HG02642 (cell line): ENCODE data around the gene NDUFAF5.

ENCODE experiments used
- ATAC-seq: cut with Tn5 transposase; IDR thresholded peaks from one replicate; pipeline ENCODE4 v1.9.1; 2021; ENCODE audit warnings: mild to moderate bottlenecking; ENCODE audit not compliant: unreplicated experiment, poor library complexity

NDUFAF5 gene

DNA sequence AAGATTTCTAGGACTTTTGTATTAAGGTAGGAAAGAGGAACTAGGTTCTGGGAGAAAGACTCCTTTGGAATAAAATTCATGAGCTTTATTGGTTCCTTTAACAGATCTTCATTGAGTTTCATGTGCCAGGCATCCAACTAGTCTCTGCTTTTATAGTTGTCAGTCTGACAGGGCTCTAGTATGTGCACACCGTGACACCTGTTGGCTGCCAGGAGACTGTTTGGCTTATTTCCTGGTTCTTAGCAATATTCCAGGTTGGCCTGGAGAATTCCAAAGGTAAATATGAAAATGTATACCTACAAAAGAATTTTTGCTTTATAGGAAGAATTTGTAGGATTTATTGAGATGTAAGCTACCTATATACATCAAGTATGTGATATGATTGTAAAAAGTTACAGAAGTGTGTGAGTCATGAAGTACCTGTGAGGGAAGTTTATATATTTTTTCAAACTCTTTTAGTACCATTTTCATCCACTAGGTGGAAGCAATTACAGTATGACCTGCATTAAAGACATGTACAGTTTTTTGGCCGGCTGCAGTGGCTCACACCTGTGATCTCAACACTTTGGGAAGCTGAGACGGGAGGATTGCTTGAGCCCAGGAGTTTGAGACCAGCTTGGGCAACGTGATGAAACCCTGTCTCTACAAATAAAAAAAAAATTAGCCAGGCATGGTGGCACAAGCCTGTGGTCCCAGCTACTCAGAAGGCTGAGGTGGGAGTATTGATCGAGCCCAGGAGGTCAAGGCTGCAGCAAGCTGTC lies 35.2 kb downstream of the NDUFAF5 start:
- ATAC-seq, result peak; percentile 80

DNA sequence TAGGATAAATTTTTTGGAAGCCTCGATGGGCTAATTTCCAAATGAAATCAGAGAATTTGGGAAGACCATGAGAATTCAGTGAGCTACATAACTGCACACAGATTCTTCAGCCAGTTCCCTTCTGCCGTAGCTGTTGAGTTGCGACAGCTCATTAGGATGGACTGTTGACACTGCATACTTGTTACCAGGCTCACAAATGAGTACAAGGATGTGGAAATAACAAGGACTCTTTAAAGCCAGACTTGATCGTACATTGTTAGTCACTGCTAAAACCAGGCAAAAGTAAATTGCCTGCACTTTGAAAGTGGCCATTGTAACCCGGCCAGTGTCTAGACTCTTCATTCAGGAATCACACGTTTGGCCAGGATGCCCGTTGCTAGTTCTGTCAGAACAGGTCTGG lies 37.0 kb downstream of the NDUFAF5 start:
- no peak for ATAC-seq

DNA sequence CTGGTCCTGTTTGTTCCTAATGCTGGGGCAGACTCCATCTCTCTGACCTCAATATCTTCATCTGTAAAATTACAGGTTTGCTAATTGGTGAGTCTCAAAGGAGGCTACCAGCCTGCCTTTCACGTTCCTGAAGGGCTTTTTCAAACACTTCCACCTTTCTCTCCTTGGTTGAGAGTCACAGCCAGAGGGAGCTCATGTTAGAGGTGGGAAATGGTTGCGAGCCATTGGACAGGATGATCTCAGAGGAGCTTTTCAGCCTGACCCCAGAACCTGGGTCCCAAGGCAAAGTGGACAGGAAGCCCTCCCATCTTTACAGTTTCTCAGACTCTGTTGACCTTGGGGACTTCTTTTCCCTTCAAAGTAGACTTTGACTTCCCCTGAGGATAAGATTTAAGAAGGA lies 37.6 kb downstream of the NDUFAF5 start:
- ATAC-seq, result no peak

DNA sequence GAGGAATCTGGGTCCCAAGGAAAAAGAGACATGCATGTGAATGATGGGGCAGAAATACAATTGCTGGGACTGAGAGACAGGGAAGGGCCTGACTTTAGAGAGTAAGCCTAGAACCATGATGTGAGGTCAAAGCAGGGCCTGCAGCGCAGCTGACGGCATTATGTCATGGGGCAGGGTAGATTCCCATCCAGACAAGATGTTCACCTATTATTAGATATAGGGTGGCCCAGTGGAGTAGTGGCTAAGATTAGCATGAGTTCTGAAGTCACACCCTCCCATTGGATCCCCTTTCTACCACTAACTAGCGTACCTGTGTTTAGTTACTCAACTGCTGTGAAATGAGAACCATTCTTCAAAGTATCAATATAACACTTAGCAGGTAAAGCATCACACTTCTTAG lies 39.6 kb downstream of the NDUFAF5 start:
- no peak for ATAC-seq

DNA sequence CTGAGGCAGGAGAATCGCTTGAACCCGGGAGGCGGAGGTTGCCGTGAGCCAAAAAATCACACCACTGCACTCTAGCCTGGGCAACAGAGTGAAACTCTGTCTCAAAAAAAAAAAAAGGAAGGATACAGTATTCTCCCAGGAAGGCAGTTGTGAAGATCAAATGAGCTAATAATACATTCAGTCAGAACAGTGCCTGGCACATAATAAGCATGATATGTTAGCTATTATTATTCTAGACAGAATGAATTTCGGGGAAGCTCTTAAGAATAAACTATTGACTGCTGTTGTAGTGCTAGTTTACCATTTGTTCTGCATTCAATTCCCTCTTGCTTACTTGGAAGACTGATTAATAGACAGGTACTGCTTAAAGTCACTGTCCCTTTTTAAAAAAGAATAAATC lies 40.6 kb downstream of the NDUFAF5 start:
- ATAC-seq, result no peak

DNA sequence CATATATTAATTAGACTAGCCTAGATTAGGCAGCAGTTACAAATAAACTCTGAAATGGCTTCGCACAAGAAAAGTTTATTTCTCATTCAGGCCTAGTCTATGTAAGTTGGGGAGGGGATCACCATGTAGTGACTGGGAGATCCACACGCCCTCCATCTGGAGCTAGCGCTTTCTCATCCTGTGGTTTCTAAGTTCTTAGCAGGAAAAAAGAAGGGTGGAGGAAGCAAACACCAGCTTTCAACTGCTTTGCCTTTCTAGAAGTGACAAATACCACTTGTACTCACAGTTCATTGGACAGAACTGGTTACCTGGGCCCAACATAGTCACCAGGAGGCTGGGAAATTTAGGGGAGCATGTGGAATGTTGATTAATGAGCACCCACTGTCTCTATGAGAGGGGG lies 46.6 kb downstream of the NDUFAF5 start:
- no peak for ATAC-seq

DNA sequence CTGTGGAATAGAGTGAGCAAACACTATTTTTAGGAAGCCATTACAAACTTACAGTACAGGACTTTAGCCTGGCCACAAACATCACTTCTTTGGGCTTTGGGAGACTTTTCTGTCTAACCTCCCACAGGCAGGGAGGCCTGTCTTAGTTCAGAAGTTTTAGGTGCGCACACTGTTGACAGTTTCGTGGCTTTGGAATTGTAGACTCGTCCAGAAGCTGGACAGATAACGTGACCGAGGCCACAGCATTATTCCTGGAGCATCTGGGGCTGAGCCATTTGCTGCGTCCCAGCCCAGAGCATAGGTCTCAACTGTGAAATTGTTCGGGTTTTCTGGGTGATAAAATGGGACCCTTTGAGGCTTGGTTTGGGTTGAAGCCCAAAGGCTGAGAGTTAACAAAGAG lies 53.8 kb downstream of the NDUFAF5 start:
- no peak for ATAC-seq

DNA sequence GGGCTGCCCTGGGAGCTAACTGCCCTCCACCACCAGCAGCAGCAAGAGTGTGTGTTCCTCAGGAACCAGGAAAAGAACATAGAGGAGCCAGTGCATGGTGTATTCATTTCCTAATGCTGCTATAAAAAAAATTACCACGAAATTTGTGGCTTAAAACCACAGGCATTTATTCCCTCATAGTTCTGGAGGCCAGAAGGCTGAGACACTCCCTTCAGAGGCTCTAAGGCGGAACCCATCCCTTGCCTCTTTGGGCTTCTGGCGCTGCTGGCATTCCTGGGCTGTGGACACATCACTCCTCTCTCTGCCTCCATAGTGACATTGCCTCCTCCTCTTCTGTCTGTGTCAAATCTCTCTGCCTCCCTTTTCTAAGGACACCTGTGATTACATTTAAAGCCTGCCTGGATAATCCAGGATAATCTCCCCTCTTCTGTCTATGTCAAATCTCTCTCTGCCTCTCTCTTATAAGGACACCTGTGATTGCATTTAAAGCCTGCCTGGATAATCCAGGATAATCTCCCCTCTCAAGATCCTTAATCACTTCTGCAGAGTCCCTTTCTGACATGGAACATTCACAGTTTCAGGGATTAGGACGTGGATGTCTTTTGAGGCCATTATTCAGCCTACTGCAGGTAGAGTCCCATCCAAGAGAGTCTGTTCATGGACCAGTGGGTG lies 54.7 kb downstream of the NDUFAF5 start:
- no peak for ATAC-seq

DNA sequence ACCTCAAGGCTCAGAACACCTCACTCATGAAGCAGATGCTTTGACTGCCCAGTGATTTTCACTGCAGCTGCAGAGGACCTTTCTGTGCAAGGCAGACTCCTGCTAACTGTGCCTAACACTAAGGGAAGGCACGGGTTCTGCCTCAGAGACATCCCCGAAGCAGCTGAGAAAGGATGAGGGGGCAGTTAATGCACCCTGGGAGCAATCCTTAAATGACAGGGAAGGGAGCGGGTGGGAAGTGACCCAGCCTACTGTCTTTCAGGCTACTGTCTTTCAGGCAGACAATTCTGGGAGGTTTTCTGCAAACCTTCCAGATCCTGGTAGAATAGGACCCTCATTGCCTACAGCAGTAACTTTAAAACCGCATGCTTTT lies 55.3 kb downstream of the NDUFAF5 start:
- no peak for ATAC-seq

DNA sequence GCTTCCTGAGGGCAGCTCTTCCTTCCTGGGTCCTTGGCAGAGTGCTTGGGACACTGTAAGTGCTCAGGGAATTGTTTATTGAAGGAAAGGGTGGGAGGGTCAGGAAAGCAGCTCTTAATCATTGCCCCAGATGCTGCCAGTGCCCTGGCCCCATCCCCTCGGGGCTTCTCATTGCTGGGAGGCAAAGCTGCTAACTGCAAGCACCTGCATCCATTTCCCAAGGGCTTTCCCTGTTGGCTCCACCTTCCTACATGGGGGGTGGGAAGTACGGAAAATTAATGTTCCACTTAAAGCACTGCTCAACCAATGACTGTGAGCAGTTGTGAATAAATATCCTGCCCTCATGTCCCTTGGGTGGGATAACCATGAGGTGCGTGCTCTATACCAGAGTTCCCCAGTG lies 56.4 kb downstream of the NDUFAF5 start:
- ATAC-seq, result no peak

DNA sequence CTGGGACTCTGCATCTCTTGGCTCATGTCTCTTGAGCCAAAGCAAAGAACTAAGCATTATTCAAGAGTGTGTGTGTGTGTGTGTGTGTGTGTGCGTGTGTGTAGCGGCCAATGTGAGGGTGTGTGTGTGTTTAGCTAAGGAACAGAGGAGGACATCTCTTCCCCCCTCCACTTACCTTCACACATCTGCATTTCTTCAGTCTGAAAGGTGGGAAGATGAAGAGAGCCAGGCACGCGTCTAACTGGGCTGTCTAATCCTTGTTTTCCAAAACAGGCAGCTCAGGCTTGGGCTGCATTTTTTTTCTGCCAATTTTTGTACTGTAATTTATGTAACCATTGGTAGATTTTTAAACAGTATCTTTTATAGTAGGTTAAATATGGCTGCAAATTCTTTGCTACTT lies 59.5 kb downstream of the NDUFAF5 start:
- ATAC-seq, result no peak

DNA sequence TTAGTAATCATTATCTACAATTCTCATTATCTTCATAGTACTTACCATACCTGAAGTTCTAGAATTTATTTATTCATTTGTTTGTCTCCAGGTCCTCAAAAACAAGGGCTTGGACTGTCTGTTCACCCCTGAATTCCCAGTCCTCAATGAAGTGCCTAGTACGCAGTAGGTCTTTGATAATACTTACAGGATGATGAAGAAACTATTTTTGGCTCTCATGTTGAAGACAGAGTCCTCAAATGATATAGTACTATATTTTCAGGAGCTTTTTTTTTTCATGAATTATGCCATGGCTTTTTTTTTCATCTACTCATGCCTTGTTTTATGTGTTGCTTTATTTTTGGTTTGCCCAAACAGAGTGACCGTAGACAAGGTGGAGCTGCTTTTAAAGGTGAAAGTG lies 66.5 kb downstream of the NDUFAF5 start:
- ATAC-seq, result no peak

DNA sequence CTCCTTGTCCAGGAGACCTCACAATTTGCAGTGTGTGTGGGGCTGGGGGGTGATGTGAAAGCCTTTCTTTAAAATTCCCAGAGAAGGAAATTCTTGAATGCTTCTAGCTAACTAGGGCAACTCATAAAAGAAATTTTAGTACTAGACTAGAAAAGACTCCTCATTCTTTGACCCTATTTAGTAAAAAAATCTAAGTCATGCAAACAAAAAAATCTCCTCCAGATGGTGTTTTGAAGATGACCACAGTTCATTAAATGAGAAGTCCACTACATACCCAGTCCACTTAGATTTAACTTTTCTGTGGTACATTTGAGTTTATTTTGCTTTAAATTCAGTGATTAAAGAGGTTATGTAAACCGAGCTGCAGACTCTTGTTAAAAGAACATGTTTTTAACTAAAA lies 67.5 kb downstream of the NDUFAF5 start:
- ATAC-seq, result no peak

DNA sequence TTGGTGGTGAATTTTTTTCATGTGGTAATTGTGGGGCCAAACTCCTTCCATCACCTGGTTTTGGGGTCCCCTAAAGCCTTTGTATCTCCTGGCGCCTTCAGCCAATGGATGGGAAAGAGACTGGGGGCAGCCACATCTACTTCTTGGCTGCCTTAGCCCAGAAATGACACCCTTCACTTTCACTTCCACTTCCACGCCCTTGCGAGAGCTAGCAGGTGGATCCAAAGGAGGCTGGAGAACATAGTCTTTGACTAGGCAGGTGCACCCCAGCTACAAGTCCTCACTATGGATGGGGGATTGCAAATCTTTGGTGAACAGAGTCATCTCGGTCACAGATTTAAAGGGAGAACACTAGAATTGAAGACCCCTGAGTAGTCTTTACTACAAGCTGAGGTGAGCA lies 70.8 kb downstream of the NDUFAF5 start:
- ATAC-seq, result no peak

DNA sequence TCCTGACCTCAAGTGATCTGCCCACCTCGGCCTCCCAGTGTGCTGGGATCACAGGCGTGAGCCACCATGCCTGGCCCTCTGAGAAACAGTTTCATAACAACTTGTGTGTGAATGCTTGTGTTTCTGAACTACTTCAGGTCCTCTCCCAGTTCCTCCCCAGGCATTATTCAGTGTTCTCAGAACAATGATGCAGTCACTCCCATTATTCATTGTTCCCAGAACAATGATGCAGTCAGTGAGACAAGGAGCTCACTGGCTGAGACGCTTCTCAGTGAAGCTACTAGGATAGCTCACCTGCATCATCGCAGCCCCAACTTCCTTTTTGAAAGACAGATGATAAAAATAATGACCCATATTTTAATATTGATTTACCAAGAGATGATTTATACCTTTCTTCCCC lies 71.5 kb downstream of the NDUFAF5 start:
- no peak for ATAC-seq

DNA sequence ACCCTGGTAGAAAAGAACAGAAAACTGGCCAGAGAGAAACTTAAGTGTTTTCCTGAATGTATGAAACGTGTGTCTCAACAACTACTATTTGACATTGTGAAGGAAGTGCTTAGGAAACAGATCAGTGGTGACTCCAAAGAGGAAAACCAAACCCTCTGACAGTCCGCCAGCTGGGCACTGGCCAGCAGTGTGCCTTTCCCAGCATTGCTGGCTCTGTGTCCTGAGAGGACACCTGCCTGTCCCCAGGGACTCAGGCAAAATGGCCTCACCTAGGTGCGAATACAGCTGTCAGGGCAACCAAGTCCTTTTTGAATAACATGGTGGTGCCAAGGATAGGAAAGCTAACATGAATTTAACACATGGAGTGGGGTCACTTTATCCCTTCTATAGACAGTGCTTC lies 72.5 kb downstream of the NDUFAF5 start:
- ATAC-seq, result no peak

DNA sequence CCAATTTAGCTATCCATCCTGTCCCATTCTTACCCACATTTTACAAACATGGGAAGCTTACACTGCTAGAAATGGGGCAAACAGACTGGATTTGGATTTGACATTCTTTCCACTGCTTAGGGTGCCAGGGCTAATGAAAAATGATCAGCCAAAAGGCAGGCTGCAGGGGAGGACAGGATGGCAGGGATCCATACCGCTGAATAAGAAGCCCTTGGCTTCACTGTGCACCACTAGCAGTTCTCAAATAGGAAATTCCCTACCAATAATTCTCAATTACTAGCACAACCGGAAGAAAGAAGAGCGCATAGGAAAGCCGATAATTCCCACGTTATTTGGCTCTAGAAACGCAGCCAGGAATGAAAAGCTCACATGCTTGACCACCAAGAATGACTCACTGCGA lies 73.1 kb downstream of the NDUFAF5 start:
- ATAC-seq, result no peak

DNA sequence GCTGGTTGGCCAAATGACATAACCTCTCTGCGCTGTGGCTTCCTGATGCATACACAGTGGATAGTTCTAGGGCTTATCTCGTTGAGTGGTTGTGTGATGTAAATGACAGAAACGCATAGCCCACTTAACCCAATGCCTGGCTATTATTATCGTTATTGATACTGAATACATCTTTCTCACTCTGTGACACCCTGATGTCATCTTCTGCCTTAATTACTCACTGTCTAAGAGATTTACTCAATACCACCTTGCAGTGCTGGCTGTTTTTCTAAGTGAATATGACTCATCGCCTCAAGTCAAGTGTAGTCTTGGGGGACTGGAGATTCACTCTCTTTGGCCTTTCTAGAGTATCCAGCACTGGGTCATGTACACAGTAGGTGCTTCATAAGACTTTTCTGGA lies 73.6 kb downstream of the NDUFAF5 start:
- ATAC-seq, result no peak

DNA sequence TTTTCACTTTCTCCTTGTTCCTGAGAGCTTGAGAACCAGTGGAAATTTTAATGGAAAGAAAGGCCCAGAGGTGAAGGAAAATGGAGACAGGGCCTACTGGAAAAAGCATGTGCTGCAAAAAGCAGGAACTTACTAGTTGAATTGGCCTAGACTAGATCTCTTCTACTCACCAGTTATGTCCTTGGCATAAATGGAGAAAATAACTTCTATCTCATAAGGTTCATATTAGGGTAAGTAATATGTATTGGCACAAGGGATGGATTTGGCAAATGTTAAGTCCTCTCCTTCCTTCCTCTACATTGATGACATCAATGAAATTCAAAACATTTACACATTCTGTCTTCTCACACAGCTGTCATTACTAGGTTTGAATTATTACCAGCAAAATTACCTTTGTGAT lies 74.0 kb downstream of the NDUFAF5 start:
- no peak for ATAC-seq

DNA sequence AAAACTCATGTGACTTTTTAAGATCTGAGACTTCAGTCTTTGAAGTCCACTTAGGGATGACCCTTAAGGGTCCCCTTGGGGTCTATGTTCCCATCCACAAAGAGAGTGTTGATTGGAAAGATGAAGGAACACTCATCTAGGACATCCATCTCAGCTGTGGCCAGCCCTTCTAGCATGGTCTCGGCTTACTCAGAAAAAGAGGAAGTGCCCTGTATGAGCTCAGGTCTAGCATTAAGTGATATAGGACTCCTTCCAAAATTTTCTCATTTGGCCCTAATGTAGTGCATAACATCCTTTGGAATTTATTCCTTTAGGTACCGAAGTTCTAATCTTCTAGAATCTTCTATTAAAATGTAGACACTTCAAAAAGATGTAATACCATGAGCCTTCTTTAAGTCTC lies 77.4 kb downstream of the NDUFAF5 start:
- no peak for ATAC-seq

DNA sequence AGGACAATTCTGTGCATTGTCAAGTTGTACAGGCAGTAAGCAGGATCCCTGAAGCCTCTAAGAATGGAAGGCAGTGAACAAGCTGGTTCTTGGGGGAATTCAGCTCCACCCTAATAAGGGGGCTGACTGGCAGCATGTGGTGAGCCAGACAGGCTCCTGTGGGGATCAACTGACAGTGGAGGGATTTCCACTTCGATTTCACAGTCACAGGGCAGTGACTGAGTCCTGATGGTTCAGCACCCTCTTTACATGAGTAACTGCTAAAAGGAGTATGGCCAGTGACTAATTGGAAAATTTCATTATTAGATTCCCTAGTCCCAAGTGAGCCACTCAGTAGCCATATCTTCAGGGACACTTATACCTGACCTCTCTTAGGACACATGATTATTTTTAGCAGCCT lies 78.4 kb downstream of the NDUFAF5 start:
- no peak for ATAC-seq

DNA sequence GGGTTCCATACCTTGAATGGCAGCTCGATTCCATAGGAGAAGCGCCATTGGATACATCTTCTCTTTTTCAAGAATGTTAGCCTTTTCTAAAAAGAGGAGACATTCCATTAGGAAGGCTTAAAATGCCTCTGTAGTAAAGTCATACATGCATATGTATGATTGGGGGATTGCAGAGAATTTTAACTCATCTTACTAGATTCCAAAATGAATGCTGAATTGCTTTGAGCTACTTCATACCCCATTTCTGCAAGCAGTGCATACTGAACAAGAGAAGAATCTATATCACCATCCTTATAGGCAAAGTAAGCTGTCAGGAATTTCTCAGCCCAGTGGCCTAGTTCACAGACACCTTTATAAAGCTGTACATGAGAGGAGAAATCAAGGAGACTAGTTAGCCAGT lies 80.3 kb downstream of the NDUFAF5 start:
- no peak for ATAC-seq
